NCI-H2227 (cell line): ENCODE measurements around the gene SREBF1.
"Not testable (repeated sequence)": the region's sequence is repeated elsewhere in the genome, so short reads cannot be mapped to it uniquely, and the experiment has no call there.

Experiments
- DNase-seq: peaks from one replicate; lab custom pipeline; 2025; ENCODE audit not compliant: unreplicated experiment; lab: John Stamatoyannopoulos, UW

The SREBF1 gene

GRCh38 chr17:17813055-17813724 is 23.6 kb downstream of the SREBF1 start:
- DNase-seq, result no peak

- DNase-seq, result no peak
Observed at GRCh38 chr17:17812211-17813054, 24.4 kb downstream of the SREBF1 start.

- DNase-seq, result no peak
Observed at GRCh38 chr17:17811381-17812210, 25.2 kb downstream of the SREBF1 start.

- no peak for DNase-seq
Observed at GRCh38 chr17:17810895-17811248, 25.9 kb downstream of the SREBF1 start.

- DNase-seq, result no peak
Observed at GRCh38 chr17:17810084-17810894, 26.5 kb downstream of the SREBF1 start.

GRCh38 chr17:17809531-17810083 is 27.2 kb downstream of the SREBF1 start:
- DNase-seq, result no peak

- no peak for DNase-seq
Observed at GRCh38 chr17:17808706-17809432, 27.9 kb downstream of the SREBF1 start.

- DNase-seq, result not testable (repeated sequence)
Observed at GRCh38 chr17:17808200-17808599, 28.6 kb downstream of the SREBF1 start.

- no peak for DNase-seq
Observed at GRCh38 chr17:17807440-17807839, 29.3 kb downstream of the SREBF1 start.

- DNase-seq, result no peak
Observed at GRCh38 chr17:17806611-17807274, 30.0 kb downstream of the SREBF1 start.

- no peak for DNase-seq
Observed at GRCh38 chr17:17806035-17806434, 30.8 kb downstream of the SREBF1 start.

GRCh38 chr17:17805575-17805974 is 31.2 kb downstream of the SREBF1 start:
- no peak for DNase-seq

- no peak for DNase-seq
Observed at GRCh38 chr17:17804007-17804406, 32.8 kb downstream of the SREBF1 start.

- DNase-seq, result no peak
Observed at GRCh38 chr17:17801800-17802481, 34.8 kb downstream of the SREBF1 start.

GRCh38 chr17:17800504-17801021 is 36.2 kb downstream of the SREBF1 start:
- no peak for DNase-seq

- no peak for DNase-seq
Observed at GRCh38 chr17:17798573-17799255, 38.1 kb downstream of the SREBF1 start.

- no peak for DNase-seq
Observed at GRCh38 chr17:17798010-17798556, 38.7 kb downstream of the SREBF1 start.
